Cardiac septum (tissue), 1 donor: ENCODE measurements around the gene MRPL39. TPM values are rescaled to one million over a fixed set of nuclear protein-coding genes. Genes with fewer than 3 reads are reported as not detected.

Experiments used
- DNase-seq: peaks from one replicate; pipeline ENCODE4 v3.0.0-alpha.2; 2020; ENCODE audit warnings: low spot score
- intact Hi-C: fragments of 100-400 bp; cut with DNase I; formaldehyde crosslinking; loops from one replicate; pipeline ENCODE4 v1.14.0; 2022
- total RNA-seq: library from RNA; stranded (reverse); fragmentation: NEBNext Ultra II Directional; extraction: Animal tissue kit (Norgen Biotek cat#: 25700); gene quantifications from one replicate; pipeline ENCODE4 v1.2.1, GENCODE V29; 2021
- donor health status: DM: no; HTN: no; CAD: no.

Gene MRPL39
- total RNA-seq, 1 donor from 2014 or later = 40.7 TPM

- DNase-seq = no peak
- intact Hi-C loops = loop anchor here (10.0 kb wide), 1 partner anchor 131 kb away; no protein-coding TSS in a partner anchor
Measured at GRCh38 chr21:25556091-25556490, 51.2 kb downstream of the MRPL39 start.

GRCh38 chr21:25555492-25555891 is 51.8 kb downstream of the MRPL39 start:
- intact Hi-C loops = loop anchor here (10.0 kb wide), 1 partner anchor 131 kb away; no protein-coding TSS in a partner anchor
- DNase-seq = no peak

GRCh38 chr21:25552856-25553255 is 54.4 kb downstream of the MRPL39 start:
- DNase-seq = no peak
- intact Hi-C loops = loop anchor here (10.0 kb wide), 1 partner anchor 128 kb away; no protein-coding TSS in a partner anchor

GRCh38 chr21:25551569-25551968 is 55.7 kb downstream of the MRPL39 start:
- no peak for DNase-seq
- intact Hi-C loops = loop anchor here (10.0 kb wide), 1 partner anchor 127 kb away; no protein-coding TSS in a partner anchor

- intact Hi-C loops = loop anchor here (10.0 kb wide), 1 partner anchor 126 kb away; no protein-coding TSS in a partner anchor
- no peak for DNase-seq
Measured at GRCh38 chr21:25550352-25551120, 56.7 kb downstream of the MRPL39 start.

DNA sequence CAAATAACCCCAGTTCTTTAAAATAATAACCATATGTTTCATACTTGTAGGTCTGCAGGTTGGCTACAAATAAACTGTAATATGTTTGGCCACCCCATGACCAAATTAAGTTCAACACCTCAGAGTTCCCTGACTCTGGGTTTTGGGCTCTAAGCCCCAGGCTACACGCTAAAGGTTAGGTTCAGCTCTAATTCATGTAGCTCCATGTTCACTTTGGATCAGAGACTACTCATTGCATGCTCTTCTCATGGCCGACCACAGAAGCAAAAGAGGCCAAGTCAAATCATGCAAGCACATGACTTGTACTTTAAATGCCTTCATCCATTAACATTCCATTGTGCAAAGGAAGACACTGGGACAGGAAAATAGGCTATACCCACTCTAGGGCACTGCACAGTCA is 66.2 kb downstream of the MRPL39 start:
- intact Hi-C loops = no loop called here
- DNase-seq = no peak

DNA sequence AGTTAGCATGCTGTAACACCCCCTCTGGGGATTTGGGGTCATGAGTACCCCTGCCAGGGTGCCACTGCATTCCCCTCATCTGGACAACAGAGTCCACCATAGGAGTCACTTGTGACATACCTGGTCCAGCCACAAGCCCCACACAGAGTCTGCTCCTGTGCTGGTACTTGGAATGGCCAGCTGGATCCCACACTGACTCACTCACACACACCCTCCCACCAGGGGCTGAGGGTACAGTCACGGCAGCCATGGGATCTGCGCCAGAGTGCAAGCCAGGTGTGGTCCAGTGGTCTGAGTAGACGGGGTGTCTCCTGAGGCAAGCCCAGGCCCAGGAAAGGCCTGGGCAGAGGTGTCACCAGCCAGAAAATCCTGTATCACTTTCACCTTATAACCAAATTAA is 67.7 kb downstream of the MRPL39 start:
- intact Hi-C loops = no loop called here
- DNase-seq = no peak

DNA sequence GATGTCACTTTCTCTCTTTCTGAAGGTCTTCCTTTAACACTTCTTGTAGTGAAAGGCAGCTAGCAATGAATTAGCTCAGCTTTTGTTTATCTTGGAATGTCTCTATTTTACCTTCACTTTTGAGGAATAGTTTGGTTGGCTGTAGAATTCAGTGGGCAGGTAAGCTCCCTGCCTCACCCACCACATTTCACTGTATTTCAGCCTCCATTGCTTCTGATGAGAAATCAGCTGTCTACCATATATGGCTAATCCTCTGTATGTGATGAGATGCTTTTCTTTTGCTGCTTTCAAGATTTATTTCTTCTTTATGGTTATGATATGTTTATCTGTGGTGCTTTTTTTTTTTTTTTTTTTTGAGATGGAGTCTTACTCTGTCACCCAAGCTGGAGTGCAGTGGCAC is 70.1 kb downstream of the MRPL39 start:
- intact Hi-C loops = no loop called here
- no peak for DNase-seq

DNA sequence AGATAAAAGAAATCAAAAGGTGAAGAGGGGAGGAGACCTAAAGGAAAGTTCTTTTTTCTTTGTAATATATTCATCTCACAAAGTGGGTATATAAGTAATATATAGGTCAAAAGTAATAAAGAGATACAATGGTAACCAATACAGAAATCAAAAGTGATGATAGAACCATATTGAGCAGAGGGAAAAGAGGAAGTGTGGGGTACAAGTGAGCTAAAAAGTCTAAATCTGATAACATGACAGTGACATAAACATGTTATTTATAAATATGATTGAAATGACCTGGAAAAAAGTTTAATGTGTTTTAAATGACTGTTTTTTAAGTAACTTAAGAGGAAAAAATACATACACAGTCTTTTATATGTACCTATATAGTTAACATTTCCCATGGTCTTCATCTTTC is 70.5 kb downstream of the MRPL39 start:
- intact Hi-C loops = no loop called here

DNA sequence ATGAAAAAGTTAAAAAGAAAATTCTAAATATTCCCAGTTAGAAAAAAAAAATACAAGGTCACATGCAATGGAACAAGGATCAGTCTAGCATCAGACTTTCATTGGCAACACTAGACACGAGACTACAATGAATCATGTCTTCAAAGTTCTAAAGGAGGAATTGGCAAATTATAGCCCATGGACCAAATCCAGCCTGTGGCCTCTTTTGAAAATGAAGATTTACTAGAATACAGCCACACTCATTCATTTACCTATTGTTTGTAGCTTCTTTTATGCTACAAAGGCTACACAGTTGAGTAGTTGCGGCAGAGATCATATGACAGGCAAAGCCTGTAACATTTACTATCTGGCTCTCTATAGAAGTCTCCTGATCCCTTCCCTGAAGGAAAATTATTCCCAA is 71.4 kb downstream of the MRPL39 start:
- intact Hi-C loops = no loop called here
- DNase-seq = no peak

More for the DNA sequence above, 70.5 kb downstream of the MRPL39 start:
- DNase-seq = no peak

Other genes with a start within 250 kb of the MRPL39 start
- gene JAM2, start 31.8 kb upstream of the MRPL39 start, total RNA-seq = 40.4 TPM
- gene ATP5PF, start 127.4 kb upstream of the MRPL39 start, total RNA-seq = 503 TPM
- gene GABPA, start 127.5 kb upstream of the MRPL39 start, total RNA-seq = 13.6 TPM